DMS114 treated with DMSO at 0.1 percent for 48 hours (cell line): ENCODE measurements around the gene ELP4.
"Not testable (repeated sequence)": the region's sequence is repeated elsewhere in the genome, so short reads cannot be mapped to it uniquely, and the experiment has no call there.

ENCODE experiments used
- DNase-seq: peaks from one replicate; lab custom pipeline; 2025; ENCODE audit not compliant: unreplicated experiment; lab: John Stamatoyannopoulos, UW

The ELP4 gene

GRCh38 chr11:31535479-31535878, 25.9 kb downstream of the ELP4 start:
- no peak for DNase-seq

- no peak for DNase-seq
These were observed 33.3 kb downstream of the ELP4 start for GRCh38 chr11:31542862-31543261.

GRCh38 chr11:31555938-31556337, 46.4 kb downstream of the ELP4 start:
- no peak for DNase-seq

- DNase-seq, result no peak
These were observed 48.4 kb downstream of the ELP4 start for GRCh38 chr11:31558001-31558400.

- DNase-seq, result no peak
These were observed 51.4 kb downstream of the ELP4 start for GRCh38 chr11:31560842-31561476.

GRCh38 chr11:31564517-31564916, 55.0 kb downstream of the ELP4 start:
- not testable (repeated sequence) for DNase-seq

- DNase-seq, result not testable (repeated sequence)
These were observed 64.6 kb downstream of the ELP4 start for GRCh38 chr11:31574133-31574532.

GRCh38 chr11:31575764-31576163, 66.2 kb downstream of the ELP4 start:
- not testable (repeated sequence) for DNase-seq

- not testable (repeated sequence) for DNase-seq
These were observed 69.8 kb downstream of the ELP4 start for GRCh38 chr11:31579412-31579811.

- DNase-seq, result no peak
These were observed 73.1 kb downstream of the ELP4 start for GRCh38 chr11:31582697-31583096.

GRCh38 chr11:31598454-31598853, 88.9 kb downstream of the ELP4 start:
- no peak for DNase-seq

GRCh38 chr11:31601635-31602282, 92.2 kb downstream of the ELP4 start:
- DNase-seq, result no peak

- no peak for DNase-seq
These were observed 97.3 kb downstream of the ELP4 start for GRCh38 chr11:31606893-31607292.

GRCh38 chr11:31607914-31608313, 98.3 kb downstream of the ELP4 start:
- no peak for DNase-seq

- DNase-seq, result no peak
These were observed 99.4 kb downstream of the ELP4 start for GRCh38 chr11:31608995-31609394.

GRCh38 chr11:31610544-31610943, 101.0 kb downstream of the ELP4 start:
- DNase-seq, result no peak

- no peak for DNase-seq
These were observed 107.7 kb downstream of the ELP4 start for GRCh38 chr11:31617246-31617645.

- DNase-seq, result no peak
These were observed 110.4 kb downstream of the ELP4 start for GRCh38 chr11:31619980-31620379.

GRCh38 chr11:31620434-31620833, 110.9 kb downstream of the ELP4 start:
- DNase-seq, result no peak

GRCh38 chr11:31625868-31626267, 116.3 kb downstream of the ELP4 start:
- DNase-seq, result no peak

- DNase-seq, result no peak
These were observed 118.5 kb downstream of the ELP4 start for GRCh38 chr11:31628111-31628510.

- DNase-seq, result no peak
These were observed 127.4 kb downstream of the ELP4 start for GRCh38 chr11:31636983-31637382.

- DNase-seq, result no peak
These were observed 131.0 kb downstream of the ELP4 start for GRCh38 chr11:31640611-31641010.
